ENCODE measurements around the gene PREPL.

Gene PREPL

GRCh38 chr2:44377486-44377885 is 16.2 kb upstream of the PREPL start:
- in situ Hi-C loops (cut with MboI; ENCODE audit: low sequenced_read_pairs, unreplicated experiment) = no loop called here
- no peak for TF ChIP-seq CTCF (IDR thresholded peaks at IDR 0.05; ENCODE audit: borderline replicate concordance, control extremely low read depth, extremely low read depth, insufficient read depth, missing control alignments)
- no peak for DNase-seq (ENCODE audit: low spot score)

- no peak for DNase-seq (ENCODE audit: low spot score)
- no peak for TF ChIP-seq CTCF (IDR thresholded peaks at IDR 0.05; ENCODE audit: borderline replicate concordance, control extremely low read depth, extremely low read depth, insufficient read depth, missing control alignments)
- in situ Hi-C loops (cut with MboI; ENCODE audit: low sequenced_read_pairs, unreplicated experiment) = no loop called here
These were observed 11.0 kb upstream of the PREPL start for GRCh38 chr2:44372246-44372645.

- no peak for DNase-seq (ENCODE audit: low spot score)
- in situ Hi-C loops (cut with MboI; ENCODE audit: low sequenced_read_pairs, unreplicated experiment) = no loop called here
- no peak for TF ChIP-seq CTCF (IDR thresholded peaks at IDR 0.05; ENCODE audit: borderline replicate concordance, control extremely low read depth, extremely low read depth, insufficient read depth, missing control alignments)
These were observed 10.2 kb upstream of the PREPL start for GRCh38 chr2:44371445-44371844.

GRCh38 chr2:44369392-44369791 is 8.1 kb upstream of the PREPL start:
- in situ Hi-C loops (cut with MboI; ENCODE audit: low sequenced_read_pairs, unreplicated experiment) = no loop called here
- no peak for DNase-seq (ENCODE audit: low spot score)

GRCh38 chr2:44367591-44367990 is 6.3 kb upstream of the PREPL start:
- no peak for DNase-seq (ENCODE audit: low spot score)
- in situ Hi-C loops (cut with MboI; ENCODE audit: low sequenced_read_pairs, unreplicated experiment) = no loop called here
- TF ChIP-seq CTCF (IDR thresholded peaks at IDR 0.05; ENCODE audit: borderline replicate concordance, control extremely low read depth, extremely low read depth, insufficient read depth, missing control alignments) = no peak

More at GRCh38 chr2:44369392-44369791, 8.1 kb upstream of the PREPL start:
- TF ChIP-seq CTCF (IDR thresholded peaks at IDR 0.05; ENCODE audit: borderline replicate concordance, control extremely low read depth, extremely low read depth, insufficient read depth, missing control alignments) = no peak

GRCh38 chr2:44364604-44365003 is 3.3 kb upstream of the PREPL start:
- DNase-seq (ENCODE audit: low spot score) = no peak
- no peak for TF ChIP-seq CTCF (IDR thresholded peaks at IDR 0.05; ENCODE audit: borderline replicate concordance, control extremely low read depth, extremely low read depth, insufficient read depth, missing control alignments)
- in situ Hi-C loops (cut with MboI; ENCODE audit: low sequenced_read_pairs, unreplicated experiment) = no loop called here

All from GM13976 (cell line).